HEK293T (cell line): ENCODE measurements around the gene MS4A13.

Experiments
- CTCF ChIA-PET: fragments of 350-600 bp; formaldehyde crosslinking; extraction: SDS; loops from one replicate; lab custom pipeline; 2021; ENCODE audit warnings: antibody characterized with exemption, inconsistent platforms; lab: Yijun Ruan, JAX
- POLR2A ChIA-PET: fragments of 350-600 bp; formaldehyde crosslinking; extraction: SDS; loops from one replicate; lab custom pipeline; 2020; ENCODE audit warnings: antibody characterized with exemption, inconsistent platforms; lab: Yijun Ruan, JAX
- DNase-seq: peaks from one replicate; pipeline ENCODE4 v3.0.0; 2012; ENCODE audit warnings: mixed read lengths; ENCODE audit errors: extremely low spot score
- ARNT ChIP-seq: fragments of 450-650 bp; IDR thresholded peaks from 2 replicates; pipeline ENCODE4 v1.6.1; 2017; ENCODE audit warnings: mild to moderate bottlenecking
- CTBP1 ChIP-seq: fragments of 450-650 bp; IDR thresholded peaks from 2 replicates; pipeline ENCODE4 v1.6.1; 2016; ENCODE audit warnings: borderline replicate concordance
- ELF4 ChIP-seq: fragments of 450-650 bp; IDR thresholded peaks from 2 replicates; pipeline ENCODE4 v1.6.1; 2017; ENCODE audit warnings: antibody characterized with exemption
- FOXA1 ChIP-seq: fragments of 450-650 bp; IDR thresholded peaks from 2 replicates; pipeline ENCODE4 v1.6.1; 2016; ENCODE audit warnings: mild to moderate bottlenecking
- FOXK2 ChIP-seq: fragments of 450-650 bp; IDR thresholded peaks from 2 replicates; pipeline ENCODE4 v1.6.1; 2016; ENCODE audit warnings: mild to moderate bottlenecking
- FOXM1 ChIP-seq: fragments of 450-650 bp; IDR thresholded peaks from 2 replicates; pipeline ENCODE4 v1.6.1; 2017; ENCODE audit warnings: mild to moderate bottlenecking, borderline replicate concordance
- HDGF ChIP-seq: fragments of 450-650 bp; IDR thresholded peaks from 2 replicates; pipeline ENCODE4 v1.6.1; 2017; ENCODE audit warnings: antibody characterized with exemption, borderline replicate concordance
- L3MBTL2 ChIP-seq: fragments of 450-650 bp; conservative IDR thresholded peaks from 2 replicates; pipeline ENCODE4 v1.6.1; 2016; ENCODE audit warnings: mild to moderate bottlenecking
- LEF1 ChIP-seq: fragments of 450-650 bp; IDR thresholded peaks from 2 replicates; pipeline ENCODE4 v1.6.1; 2017; ENCODE audit warnings: mild to moderate bottlenecking, borderline replicate concordance
- NFRKB ChIP-seq: fragments of 450-650 bp; IDR thresholded peaks from 2 replicates; pipeline ENCODE4 v1.6.1; 2016; ENCODE audit warnings: mild to moderate bottlenecking, moderate library complexity
- PKNOX1 ChIP-seq: fragments of 450-650 bp; IDR thresholded peaks from 2 replicates; pipeline ENCODE4 v1.6.1; 2016
- SP1 ChIP-seq: fragments of 450-650 bp; IDR thresholded peaks from 2 replicates; pipeline ENCODE4 v1.6.1; 2017
- SUZ12 ChIP-seq: fragments of 450-650 bp; IDR thresholded peaks from 2 replicates; pipeline ENCODE4 v1.6.1; 2016; ENCODE audit warnings: mild to moderate bottlenecking
- TARDBP ChIP-seq: fragments of 450-650 bp; IDR thresholded peaks from 2 replicates; pipeline ENCODE4 v1.6.1; 2016
- ZNF384 ChIP-seq: fragments of 450-650 bp; IDR thresholded peaks from 2 replicates; pipeline ENCODE4 v1.6.1; 2016

MS4A13 gene

GRCh38 chr11:60563553-60564235 lies 48.5 kb downstream of the MS4A13 start:
- DNase-seq, result no peak
- POLR2A ChIA-PET, result no interaction called here
- TF ChIP-seq SP1 (no peak), LEF1 (no peak), FOXK2 (no peak), FOXA1 (no peak), HDGF (no peak), ELF4 (no peak), TARDBP (no peak), PKNOX1 (no peak)
- CTCF ChIA-PET, result no interaction called here

DNA sequence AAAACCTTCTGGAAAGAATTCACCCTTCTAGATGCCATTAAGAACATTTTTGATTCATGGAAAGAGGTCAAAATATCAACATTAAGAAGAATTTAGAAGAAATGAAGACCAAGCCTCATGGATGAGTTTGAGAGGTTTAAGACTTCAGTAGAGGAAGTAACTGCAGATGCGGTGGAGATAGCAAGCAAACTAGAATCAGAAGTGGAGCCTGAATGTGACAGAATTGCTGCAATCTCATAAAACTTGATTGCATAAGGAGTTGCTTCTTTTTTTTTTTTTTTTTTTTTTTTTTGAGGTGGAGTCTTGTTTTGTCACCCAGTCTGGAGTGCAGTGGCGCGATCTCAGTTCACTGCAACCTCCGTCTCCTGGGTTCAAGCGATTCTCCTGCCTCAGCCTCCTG lies 51.6 kb downstream of the MS4A13 start:
- ChIA-PET CTCF (interaction anchor here (0.6 kb wide), 1 partner anchor 29 kb away, joined by 3 read pairs; no protein-coding TSS in a partner anchor), POLR2A (no interaction called here)
- TF ChIP-seq L3MBTL2 (no peak), ARNT (no peak), SUZ12 (no peak), TARDBP (no peak), FOXA1 (no peak), PKNOX1 (no peak), FOXM1 (no peak)
- no peak for DNase-seq

DNA sequence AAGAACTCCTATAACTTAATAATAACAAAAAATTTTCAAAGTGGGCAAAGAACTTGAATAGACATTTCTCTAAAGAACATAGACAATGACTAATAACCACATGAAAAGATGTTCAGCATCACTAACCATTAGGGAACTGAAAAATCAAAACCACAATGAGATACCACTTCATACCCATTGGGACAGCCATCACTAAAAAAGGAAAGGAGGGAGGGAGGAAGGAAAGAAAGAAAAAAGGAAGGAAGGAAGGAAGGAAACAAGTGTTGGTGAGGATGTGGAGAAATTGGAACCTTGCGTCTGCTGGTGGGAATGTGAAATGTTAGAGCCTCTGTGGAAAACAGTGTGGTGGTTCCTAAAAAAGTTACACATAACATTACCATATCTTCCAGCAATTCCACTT lies 55.8 kb downstream of the MS4A13 start:
- POLR2A ChIA-PET, result no interaction called here

GRCh38 chr11:60589611-60590010 lies 74.4 kb downstream of the MS4A13 start:
- POLR2A ChIA-PET, result no interaction called here
- CTCF ChIA-PET, result no interaction called here
- TF ChIP-seq ARNT, result no peak
- no peak for TF ChIP-seq FOXA1
- TF ChIP-seq HDGF, result no peak
- no peak for TF ChIP-seq CTBP1
- no peak for TF ChIP-seq ELF4
- no peak for TF ChIP-seq SUZ12
- no peak for TF ChIP-seq PKNOX1
- no peak for TF ChIP-seq TARDBP
- TF ChIP-seq L3MBTL2, result no peak
- TF ChIP-seq NFRKB, result no peak
- no peak for TF ChIP-seq ZNF384

More for the DNA sequence above, 55.8 kb downstream of the MS4A13 start:
- DNase-seq, result no peak
- CTCF ChIA-PET, result no interaction called here
- no peak for TF ChIP-seq HDGF

More at GRCh38 chr11:60589611-60590010, 74.4 kb downstream of the MS4A13 start:
- no peak for DNase-seq
